Skeletal muscle tissue (tissue), 4 donors: ENCODE data around the gene CCNE1. TPM values are rescaled to one million over a fixed set of nuclear protein-coding genes. Genes with fewer than 3 reads are reported as not detected.

Experiments used
- H3K27ac ChIP-seq: one replicate; pipeline ENCODE4 v1.7.0; 2013; ENCODE audit warnings: mild to moderate bottlenecking, low read depth, low read length, inconsistent platforms
- H3K27me3 ChIP-seq, 3 donors: one replicate each; pipeline ENCODE4 v1.7.0; 2013; ENCODE audit warnings: low read length in 3 of 3; ENCODE audit not compliant: control insufficient read depth in 3 of 3, insufficient read depth in 3 of 3
- H3K36me3 ChIP-seq, 3 donors: one replicate each; pipeline ENCODE4 v1.7.0; 2013; ENCODE audit warnings: low read length in 3 of 3; ENCODE audit not compliant: control insufficient read depth in 3 of 3, insufficient read depth in 3 of 3
- H3K4me1 ChIP-seq, 3 donors: one replicate each; pipeline ENCODE4 v1.7.0; 2013; ENCODE audit warnings: low read length in 3 of 3, mild to moderate bottlenecking in 3 of 3; ENCODE audit not compliant: control insufficient read depth in 3 of 3, insufficient read depth in 3 of 3
- H3K4me3 ChIP-seq, 3 donors: one replicate each; pipeline ENCODE4 v1.7.0; 2013; ENCODE audit warnings: low read length in 3 of 3
- H3K9ac ChIP-seq, 3 donors: one replicate each; pipeline ENCODE4 v1.7.0; 2013; ENCODE audit warnings: low read length in 3 of 3, mild to moderate bottlenecking in 3 of 3, moderate library complexity in 2 of 3, low read depth in 1 of 3
- H3K9me3 ChIP-seq, 3 donors: one replicate each; pipeline ENCODE4 v1.7.0; 2013; ENCODE audit warnings: low read length in 3 of 3; ENCODE audit not compliant: control insufficient read depth in 3 of 3
- total RNA-seq: library from RNA; depleted of rRNA; stranded (reverse); fragments of >200 nt; gene quantifications from one replicate; pipeline ENCODE4 v1.2.3, GENCODE V29; 2014
- donor health status: Osteomylitis.

The CCNE1 gene
- total RNA-seq, 1 donor from 2014 or later: 9.9 TPM

DNA sequence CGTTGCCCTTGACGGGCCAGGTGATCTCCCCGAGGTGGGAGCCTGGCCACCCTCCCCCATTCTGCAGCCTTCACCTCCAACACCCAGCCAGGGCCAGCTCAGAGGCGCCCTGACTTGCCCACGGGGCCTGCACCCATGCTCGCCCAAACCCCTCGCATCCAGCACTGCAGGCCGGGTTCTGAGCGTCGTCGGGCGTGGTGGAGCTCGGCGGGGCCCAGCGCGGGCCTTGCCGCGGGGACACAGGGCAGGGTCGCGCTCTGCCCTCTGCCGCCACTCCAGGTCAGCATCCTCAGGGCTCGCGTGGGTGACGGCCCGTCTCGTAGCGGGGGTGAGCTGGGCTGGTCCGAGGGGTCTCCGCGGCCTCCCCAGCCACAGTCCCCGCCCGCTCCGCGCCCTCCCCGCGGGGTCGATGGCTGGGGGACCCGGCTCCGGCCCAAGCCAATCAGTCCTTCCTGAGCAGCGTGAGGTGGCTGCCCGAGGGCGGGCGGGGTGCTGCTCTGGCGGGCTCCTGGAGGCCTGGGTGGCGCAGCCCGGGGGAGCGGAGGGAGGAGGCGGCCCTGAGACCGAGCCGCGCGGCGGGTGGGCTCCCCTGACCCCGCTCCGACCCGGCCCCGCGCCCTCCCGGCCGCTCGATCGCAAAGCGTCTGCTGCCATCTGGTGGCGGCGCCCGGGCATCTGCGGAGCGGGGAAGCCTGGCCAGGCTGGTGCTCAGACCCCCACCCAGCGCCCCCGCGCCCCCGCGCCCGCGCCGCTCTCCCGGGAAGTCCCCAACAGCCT lies 61.4 kb downstream of the CCNE1 start:
- H3K27ac ChIP-seq: peak overlapping the region; percentile 93
- H3K27me3 ChIP-seq: peaks cover 0 to 10% (median 2%) of the 10 kb centered on the region in 3 donors
- H3K9ac ChIP-seq: peak overlapping the region; percentile 20 to 78 (median 78)
- H3K36me3 ChIP-seq: no peaks in the 10 kb centered on the region
- no peaks in the 10 kb centered on the region for H3K9me3 ChIP-seq
- H3K4me1 ChIP-seq: peaks cover 10 to 34% (median 26%) of the 10 kb centered on the region in 3 donors
- peak overlapping the region; percentile 43 to 71 (median 69) for H3K4me3 ChIP-seq

Other genes starting within 250 kb of the CCNE1 start
- gene POP4, start 205.7 kb upstream of the CCNE1 start, total RNA-seq: 22.4 TPM
- 16.7 TPM for gene PLEKHF1, start 146.5 kb upstream of the CCNE1 start, total RNA-seq
- 17.2 TPM for gene C19orf12, start 96.7 kb upstream of the CCNE1 start, total RNA-seq
- gene URI1, start 130.2 kb downstream of the CCNE1 start, total RNA-seq: 62.6 TPM